ENCODE results near the gene IGFBP1.

Gene IGFBP1

DNA sequence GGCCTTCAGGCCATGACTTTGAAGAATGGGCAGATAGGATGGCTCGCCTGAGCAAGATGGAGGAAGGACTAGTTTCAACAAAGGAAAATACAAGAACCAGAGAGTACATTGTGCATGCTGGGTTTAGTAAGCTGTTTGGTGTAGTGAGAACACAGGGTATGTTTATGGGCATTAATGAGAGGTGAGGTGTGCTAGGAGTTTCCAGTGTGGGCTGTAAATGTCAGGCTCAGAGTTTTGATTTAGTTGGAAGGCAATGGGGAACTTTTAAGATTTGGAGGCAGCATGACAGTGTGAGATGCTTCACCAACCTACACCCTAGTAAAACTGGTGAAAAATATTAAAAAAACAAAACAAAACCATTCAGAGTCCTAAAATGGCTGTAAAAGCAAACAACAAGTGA, 13.3 kb downstream of the IGFBP1 start:
- Histone ChIP-seq H3K9me3 (ENCODE audit: insufficient read depth, low read length) (no peaks in the 10 kb centered on the region), H3F3A (ENCODE audit: insufficient read depth) (no peaks in the 10 kb centered on the region), H3K4me3 (ENCODE audit: insufficient read depth, low read length, poor library complexity, severe bottlenecking) (no peak overlapping the region), H3K27ac (ENCODE audit: low read depth, low read length) (no peak overlapping the region), H2AFZ (ENCODE audit: low read depth, low read length, severe bottlenecking) (no peak overlapping the region), H3K79me2 (ENCODE audit: insufficient read depth, low read length) (no peaks in the 10 kb centered on the region), H3K27me3 (ENCODE audit: low read length) (no peaks in the 10 kb centered on the region), H3K9ac (ENCODE audit: low read length) (no peak overlapping the region), H4K20me1 (ENCODE audit: low read depth, low read length) (no peaks in the 10 kb centered on the region), H3K9me2 (replicated peaks; ENCODE audit: insufficient read depth, low read length) (no peaks in the 10 kb centered on the region), H3K36me3 (ENCODE audit: low read length) (no peaks in the 10 kb centered on the region), H3K4me2 (ENCODE audit: low read depth, low read length, poor library complexity, severe bottlenecking) (no peak overlapping the region)
- TF ChIP-seq, protein P1, sequence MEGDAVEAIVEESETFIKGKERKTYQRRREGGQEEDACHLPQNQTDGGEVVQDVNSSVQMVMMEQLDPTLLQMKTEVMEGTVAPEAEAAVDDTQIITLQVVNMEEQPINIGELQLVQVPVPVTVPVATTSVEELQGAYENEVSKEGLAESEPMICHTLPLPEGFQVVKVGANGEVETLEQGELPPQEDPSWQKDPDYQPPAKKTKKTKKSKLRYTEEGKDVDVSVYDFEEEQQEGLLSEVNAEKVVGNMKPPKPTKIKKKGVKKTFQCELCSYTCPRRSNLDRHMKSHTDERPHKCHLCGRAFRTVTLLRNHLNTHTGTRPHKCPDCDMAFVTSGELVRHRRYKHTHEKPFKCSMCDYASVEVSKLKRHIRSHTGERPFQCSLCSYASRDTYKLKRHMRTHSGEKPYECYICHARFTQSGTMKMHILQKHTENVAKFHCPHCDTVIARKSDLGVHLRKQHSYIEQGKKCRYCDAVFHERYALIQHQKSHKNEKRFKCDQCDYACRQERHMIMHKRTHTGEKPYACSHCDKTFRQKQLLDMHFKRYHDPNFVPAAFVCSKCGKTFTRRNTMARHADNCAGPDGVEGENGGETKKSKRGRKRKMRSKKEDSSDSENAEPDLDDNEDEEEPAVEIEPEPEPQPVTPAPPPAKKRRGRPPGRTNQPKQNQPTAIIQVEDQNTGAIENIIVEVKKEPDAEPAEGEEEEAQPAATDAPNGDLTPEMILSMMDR (IDR thresholded peaks at IDR 0.05; ENCODE audit: insufficient read depth, low read length, poor library complexity, severe bottlenecking) = no peak

DNA sequence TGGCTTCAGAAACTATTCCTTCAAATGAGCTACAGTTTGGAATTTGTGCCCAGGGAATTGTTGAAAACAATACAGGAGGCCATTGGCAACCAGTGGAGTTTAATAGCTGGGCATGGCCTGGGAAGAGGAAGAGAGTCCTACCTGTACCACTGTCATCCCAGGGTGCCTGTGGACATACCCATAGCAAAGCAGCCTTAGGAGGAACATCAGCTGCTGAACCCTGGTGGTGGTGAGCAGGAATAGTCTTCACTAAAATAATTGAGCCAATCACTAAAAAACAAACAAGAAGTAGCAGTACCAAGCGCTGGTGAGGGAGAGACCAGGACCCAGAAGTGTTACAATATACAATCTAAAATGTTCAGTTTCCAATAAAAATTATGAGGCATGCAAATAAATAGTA, 14.5 kb downstream of the IGFBP1 start:
- no peak overlapping the region for H2AFZ ChIP-seq (ENCODE audit: low read depth, low read length, severe bottlenecking)
- H4K20me1 ChIP-seq (ENCODE audit: low read depth, low read length) = no peaks in the 10 kb centered on the region
- no peaks in the 10 kb centered on the region for H3K79me2 ChIP-seq (ENCODE audit: insufficient read depth, low read length)
- no peak overlapping the region for H3K4me2 ChIP-seq (ENCODE audit: low read depth, low read length, poor library complexity, severe bottlenecking)
- H3K4me3 ChIP-seq (ENCODE audit: insufficient read depth, low read length, poor library complexity, severe bottlenecking) = no peak overlapping the region
- no peak overlapping the region for H3K27ac ChIP-seq (ENCODE audit: low read depth, low read length)
- H3F3A ChIP-seq (ENCODE audit: insufficient read depth) = no peaks in the 10 kb centered on the region
- no peaks in the 10 kb centered on the region for H3K27me3 ChIP-seq (ENCODE audit: low read length)
- H3K9me3 ChIP-seq (ENCODE audit: insufficient read depth, low read length) = no peaks in the 10 kb centered on the region
- H3K9me2 ChIP-seq (replicated peaks; ENCODE audit: insufficient read depth, low read length) = no peaks in the 10 kb centered on the region
- no peak overlapping the region for H3K9ac ChIP-seq (ENCODE audit: low read length)
- no peak for TF ChIP-seq EZH2phosphoT487 (conservative IDR thresholded peaks at IDR 0.05; ENCODE audit: low read length)
- TF ChIP-seq, protein P1 (IDR thresholded peaks at IDR 0.05; ENCODE audit: insufficient read depth, low read length, poor library complexity, severe bottlenecking) = no peak
- no peaks in the 10 kb centered on the region for H3K36me3 ChIP-seq (ENCODE audit: low read length)

DNA sequence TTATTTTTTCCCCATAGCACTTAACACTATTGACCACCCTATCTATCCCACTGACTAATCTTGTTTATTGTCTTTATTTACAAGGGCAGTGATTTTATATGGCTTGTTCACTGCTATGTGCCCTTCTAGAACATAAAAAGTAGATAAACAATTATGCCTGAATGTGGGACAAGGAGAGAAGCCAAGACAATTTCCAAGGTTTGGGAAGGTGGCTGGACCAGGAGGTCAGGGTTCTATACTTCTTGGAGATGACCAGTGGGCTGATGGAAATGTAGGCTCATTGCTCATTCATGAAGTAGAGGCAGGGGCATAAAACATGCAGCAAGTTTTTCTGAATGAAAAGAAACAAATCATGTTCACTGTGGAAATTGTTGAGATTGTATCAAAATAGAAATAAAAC, 21.3 kb downstream of the IGFBP1 start:
- Histone ChIP-seq H3K36me3 (ENCODE audit: low read length) (no peaks in the 10 kb centered on the region), H3K9me2 (replicated peaks; ENCODE audit: insufficient read depth, low read length) (no peaks in the 10 kb centered on the region), H4K20me1 (ENCODE audit: low read depth, low read length) (no peaks in the 10 kb centered on the region), H3K4me3 (ENCODE audit: insufficient read depth, low read length, poor library complexity, severe bottlenecking) (no peak overlapping the region), H3K27ac (ENCODE audit: low read depth, low read length) (no peak overlapping the region), H3K9ac (ENCODE audit: low read length) (no peak overlapping the region), H3K79me2 (ENCODE audit: insufficient read depth, low read length) (no peaks in the 10 kb centered on the region), H3K27me3 (ENCODE audit: low read length) (no peaks in the 10 kb centered on the region), H3K4me2 (ENCODE audit: low read depth, low read length, poor library complexity, severe bottlenecking) (no peak overlapping the region), H3K9me3 (ENCODE audit: insufficient read depth, low read length) (no peaks in the 10 kb centered on the region), H3F3A (ENCODE audit: insufficient read depth) (no peaks in the 10 kb centered on the region), H2AFZ (ENCODE audit: low read depth, low read length, severe bottlenecking) (no peak overlapping the region)
- TF ChIP-seq, protein P1 (IDR thresholded peaks at IDR 0.05; ENCODE audit: insufficient read depth, low read length, poor library complexity, severe bottlenecking) = no peak
- no peak for TF ChIP-seq EZH2phosphoT487 (conservative IDR thresholded peaks at IDR 0.05; ENCODE audit: low read length)

DNA sequence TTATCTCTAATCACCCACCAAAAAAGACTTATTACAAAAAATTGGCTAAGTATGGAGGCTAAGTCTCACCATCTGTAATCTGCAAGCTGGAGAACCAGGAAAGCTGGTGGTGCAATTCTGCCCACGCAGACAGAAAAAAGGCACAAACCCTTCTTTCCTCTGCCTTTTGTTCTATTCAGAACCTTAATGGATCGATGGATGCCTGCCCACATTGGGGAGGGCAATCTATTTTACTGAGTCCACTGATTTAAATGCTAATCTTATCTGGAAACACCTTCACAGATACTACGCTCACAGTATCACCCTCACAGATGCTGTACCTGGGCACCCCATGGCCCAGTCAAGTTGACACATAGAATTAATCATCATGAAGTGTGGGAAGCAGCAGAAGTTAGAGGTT, 22.6 kb downstream of the IGFBP1 start:
- no peaks in the 10 kb centered on the region for H3F3A ChIP-seq (ENCODE audit: insufficient read depth)
- no peaks in the 10 kb centered on the region for H3K79me2 ChIP-seq (ENCODE audit: insufficient read depth, low read length)
- H3K27ac ChIP-seq (ENCODE audit: low read depth, low read length) = no peak overlapping the region
- no peak overlapping the region for H2AFZ ChIP-seq (ENCODE audit: low read depth, low read length, severe bottlenecking)
- no peak overlapping the region for H3K9ac ChIP-seq (ENCODE audit: low read length)
- H3K9me2 ChIP-seq (replicated peaks; ENCODE audit: insufficient read depth, low read length) = no peaks in the 10 kb centered on the region
- H3K4me2 ChIP-seq (ENCODE audit: low read depth, low read length, poor library complexity, severe bottlenecking) = no peak overlapping the region
- no peaks in the 10 kb centered on the region for H3K27me3 ChIP-seq (ENCODE audit: low read length)
- no peaks in the 10 kb centered on the region for H3K9me3 ChIP-seq (ENCODE audit: insufficient read depth, low read length)
- H3K36me3 ChIP-seq (ENCODE audit: low read length) = no peaks in the 10 kb centered on the region
- H3K4me3 ChIP-seq (ENCODE audit: insufficient read depth, low read length, poor library complexity, severe bottlenecking) = no peak overlapping the region
- TF ChIP-seq, protein P1 (IDR thresholded peaks at IDR 0.05; ENCODE audit: insufficient read depth, low read length, poor library complexity, severe bottlenecking) = no peak
- TF ChIP-seq EZH2phosphoT487 (conservative IDR thresholded peaks at IDR 0.05; ENCODE audit: low read length) = no peak
- no peaks in the 10 kb centered on the region for H4K20me1 ChIP-seq (ENCODE audit: low read depth, low read length)

All from SU-DHL-6 (cell line).